ENCODE measurements around the gene MIPEP.

MIPEP gene

GRCh38 chr13:23687614-23688013, 201.6 kb downstream of the MIPEP start:
- DNase-seq (ENCODE audit: low read depth in 1 of 2, low spot score in 1 of 2), result no peak

GRCh38 chr13:23686948-23687347, 202.3 kb downstream of the MIPEP start:
- no peak for DNase-seq (ENCODE audit: low read depth in 1 of 2, low spot score in 1 of 2)

DNA sequence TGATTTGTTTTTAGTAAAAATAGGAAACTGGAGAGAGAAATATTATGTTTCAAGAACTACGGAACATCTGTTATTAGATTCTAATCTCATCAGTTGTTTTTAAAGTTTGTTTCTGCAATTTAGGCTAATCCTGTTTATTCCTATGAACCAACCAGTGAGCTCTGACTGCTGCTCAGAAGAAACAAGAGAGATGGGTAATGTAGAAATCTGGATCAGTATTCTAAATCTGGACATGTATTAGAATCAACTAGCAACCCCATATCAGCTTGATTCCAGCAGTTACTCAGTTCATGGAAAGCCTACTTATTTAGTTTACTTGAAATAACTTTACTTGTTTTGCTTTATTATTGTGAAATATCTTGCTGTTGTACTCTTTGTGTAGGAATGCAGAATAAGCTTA, 203.8 kb downstream of the MIPEP start:
- DNase-seq (ENCODE audit: low read depth in 1 of 2, low spot score in 1 of 2), result no peak

DNA sequence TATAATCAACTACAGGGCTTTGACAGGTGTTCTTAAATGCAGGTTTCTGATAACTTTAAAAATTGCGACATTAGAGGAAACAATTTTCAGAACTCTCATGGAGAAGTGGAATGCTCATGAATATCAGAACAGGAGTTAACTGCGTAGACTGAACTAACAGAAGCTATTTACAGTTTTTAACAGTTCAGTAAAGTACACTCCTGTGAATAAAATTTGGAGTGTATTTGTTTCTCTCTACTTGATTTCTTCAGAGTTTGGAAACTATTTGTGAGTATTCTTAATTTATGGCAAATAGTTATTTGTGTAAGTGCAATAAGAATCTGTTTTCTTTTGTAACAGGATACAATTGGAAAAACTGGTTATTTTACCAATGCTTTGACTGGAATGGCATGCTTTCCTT, 204.6 kb downstream of the MIPEP start:
- DNase-seq (ENCODE audit: low read depth in 1 of 2, low spot score in 1 of 2), result no peak

GRCh38 chr13:23683084-23683483, 206.1 kb downstream of the MIPEP start:
- no peak for DNase-seq (ENCODE audit: low read depth in 1 of 2, low spot score in 1 of 2)

GRCh38 chr13:23680845-23681669, 208.1 kb downstream of the MIPEP start:
- DNase-seq (ENCODE audit: low read depth in 1 of 2, low spot score in 1 of 2), result no peak
